ENCODE results near the gene CCDC7. TPM values are rescaled to one million over a fixed set of nuclear protein-coding genes. Genes with fewer than 3 reads are reported as not detected.

Gene CCDC7
- total and polyA plus RNA-seq, 4 donors, result 3.5 to 84.1 (median 26.3) TPM

GRCh38 chr10:32923849-32924248, 477.9 kb downstream of the CCDC7 start:
- Histone ChIP-seq H3K4me1 (ENCODE audit: control insufficient read depth, insufficient read depth, low read length) (no peaks in the 10 kb centered on the region), H3K9me3 (ENCODE audit: control insufficient read depth, insufficient read depth, low read length) (no peaks in the 10 kb centered on the region), H3K27me3 (ENCODE audit: control insufficient read depth, insufficient read depth, low read length) (no peaks in the 10 kb centered on the region), H3K36me3 (ENCODE audit: control insufficient read depth, insufficient read depth, low read length) (peaks cover 27% of the 10 kb centered on the region), H3K27ac (ENCODE audit: low read depth, low read length) (no peak overlapping the region), H3K4me3 (ENCODE audit: low read depth, low read length) (no peak overlapping the region)
- WGBS (ENCODE audit: insufficient coverage), result no CpG with 5 or more reads among the region's 2 CpGs
- no peak for DNase-seq (ENCODE audit: low read depth in 4 of 6, low spot score in 6 of 6)

Other genes with a start within 250 kb of the CCDC7 start
- gene EPC1, start 99.0 kb upstream of the CCDC7 start, total RNA-seq, result 10 to 100 TPM; 44.5 to 71.5 TPM
- gene EPC1, start 99.0 kb upstream of the CCDC7 start, polyA plus RNA-seq (ENCODE audit: insufficient read length in 2 of 2), result 10 to 100 TPM; 48.5 to 53.5 TPM

All from spinal cord (tissue), 10 donors.